ENCODE measurements around the gene PRPH2. TPM values are rescaled to one million over a fixed set of nuclear protein-coding genes. Genes with fewer than 3 reads are reported as not detected.

The PRPH2 gene
- total RNA-seq, 1 experiment from 2014 or later, result 1.0 TPM

- TF ChIP-seq FOXP4 (CRISPR knock-in tag; IDR thresholded peaks at IDR 0.05) (no peak), ETV6 (CRISPR knock-in tag; IDR thresholded peaks at IDR 0.05) (no peak), ZNF425 (CRISPR knock-in tag; conservative IDR thresholded peaks at IDR 0.05) (no peak)
Measured at GRCh38 chr6:42692137-42692911, 30.1 kb downstream of the PRPH2 start (continued).

GRCh38 chr6:42690872-42691271 is 31.5 kb downstream of the PRPH2 start:
- Mint-ChIP-seq H3K27ac (no peak overlapping the region), H3K9me3 (peaks cover 7% of the 10 kb centered on the region), H3K27me3 (ENCODE audit: low read depth) (no peaks in the 10 kb centered on the region; the same call in 1 of the 2 replicates), H3K4me1 (no peaks in the 10 kb centered on the region), H3K36me3 (peaks cover 52% of the 10 kb centered on the region), H3K4me3 (no peak overlapping the region)
- ChIA-PET POLR2A (no interaction called here), CTCF (interaction anchor here (1.2 kb wide), 1 partner anchor 29 kb away, joined by 4 read pairs; no protein-coding TSS in a partner anchor)
- no peak for ATAC-seq
- no peak for TF ChIP-seq CDX4 (CRISPR knock-in tag; IDR thresholded peaks at IDR 0.05; ENCODE audit: borderline replicate concordance)
- no peak for TF ChIP-seq JAZF1 (CRISPR knock-in tag; IDR thresholded peaks at IDR 0.05)
- TF ChIP-seq USF2 (CRISPR knock-in tag; IDR thresholded peaks at IDR 0.05), result no peak
- no peak for DNase-seq (ENCODE audit: low spot score)

- CTCF ChIA-PET, result interaction anchor here (1.2 kb wide), 1 partner anchor 28 kb away, joined by 4 read pairs; no protein-coding TSS in a partner anchor
- no peak for TF ChIP-seq IRF2 (CRISPR knock-in tag; IDR thresholded peaks at IDR 0.05; ENCODE audit: borderline replicate concordance, low read depth)
- TF ChIP-seq ZNF121 (CRISPR knock-in tag; IDR thresholded peaks at IDR 0.05), result no peak
- TF ChIP-seq FOXK1 (CRISPR knock-in tag; IDR thresholded peaks at IDR 0.05), result no peak
- H3K9me3 Mint-ChIP-seq, result peaks cover 7% of the 10 kb centered on the region
- no peak overlapping the region for H3K4me3 Mint-ChIP-seq
- no peak overlapping the region for H3K27ac Mint-ChIP-seq
- POLR2A ChIA-PET, result no interaction called here
- no peaks in the 10 kb centered on the region for H3K4me1 Mint-ChIP-seq
- peaks cover 59% of the 10 kb centered on the region for H3K36me3 Mint-ChIP-seq
- H3K27me3 Mint-ChIP-seq (ENCODE audit: low read depth), result no peaks in the 10 kb centered on the region; the same call in 1 of the 2 replicates
- DNase-seq (ENCODE audit: low spot score), result no peak
- no peak for ATAC-seq
Measured at GRCh38 chr6:42690151-42690702, 32.2 kb downstream of the PRPH2 start.

GRCh38 chr6:42689371-42689770 is 33.0 kb downstream of the PRPH2 start:
- Mint-ChIP-seq H3K9me3 (peaks cover 7% of the 10 kb centered on the region), H3K4me3 (no peak overlapping the region), H3K4me1 (no peaks in the 10 kb centered on the region), H3K27me3 (ENCODE audit: low read depth) (no peaks in the 10 kb centered on the region; the same call in 1 of the 2 replicates), H3K27ac (no peak overlapping the region), H3K36me3 (peaks cover 67% of the 10 kb centered on the region)
- ATAC-seq (no peak), DNase-seq (ENCODE audit: low spot score) (no peak)
- POLR2A ChIA-PET, result no interaction called here
- CTCF ChIA-PET, result no interaction called here
- no peak for TF ChIP-seq OVOL2 (CRISPR knock-in tag; IDR thresholded peaks at IDR 0.05; ENCODE audit: borderline replicate concordance)
- no peak for TF ChIP-seq STAT6 (CRISPR knock-in tag; conservative IDR thresholded peaks at IDR 0.05; ENCODE audit: low read depth)
- TF ChIP-seq ATF1 (CRISPR knock-in tag; IDR thresholded peaks at IDR 0.05), result no peak
- no peak for TF ChIP-seq SOX15 (CRISPR knock-in tag; IDR thresholded peaks at IDR 0.05)
- no peak for TF ChIP-seq ZNF423 (CRISPR knock-in tag; IDR thresholded peaks at IDR 0.05)
- TF ChIP-seq RELA (CRISPR knock-in tag; IDR thresholded peaks at IDR 0.05; ENCODE audit: borderline replicate concordance), result no peak
- no peak for TF ChIP-seq CREB1 (CRISPR knock-in tag; IDR thresholded peaks at IDR 0.05)
- no peak for TF ChIP-seq ELF4 (CRISPR knock-in tag; IDR thresholded peaks at IDR 0.05; ENCODE audit: low read depth)
- no peak for TF ChIP-seq ZNF425 (CRISPR knock-in tag; conservative IDR thresholded peaks at IDR 0.05)
